Pericardium fibroblast (primary cell): ENCODE data around the gene SHC3. TPM values are rescaled to one million over a fixed set of nuclear protein-coding genes. Genes with fewer than 3 reads are reported as not detected.

ENCODE experiments used
- total RNA-seq: library from RNA; depleted of rRNA; stranded (reverse); fragments of >200 nt; gene quantifications from 2 replicates; pipeline ENCODE4 v1.2.3, GENCODE V29; 2015

SHC3 gene, protein sequence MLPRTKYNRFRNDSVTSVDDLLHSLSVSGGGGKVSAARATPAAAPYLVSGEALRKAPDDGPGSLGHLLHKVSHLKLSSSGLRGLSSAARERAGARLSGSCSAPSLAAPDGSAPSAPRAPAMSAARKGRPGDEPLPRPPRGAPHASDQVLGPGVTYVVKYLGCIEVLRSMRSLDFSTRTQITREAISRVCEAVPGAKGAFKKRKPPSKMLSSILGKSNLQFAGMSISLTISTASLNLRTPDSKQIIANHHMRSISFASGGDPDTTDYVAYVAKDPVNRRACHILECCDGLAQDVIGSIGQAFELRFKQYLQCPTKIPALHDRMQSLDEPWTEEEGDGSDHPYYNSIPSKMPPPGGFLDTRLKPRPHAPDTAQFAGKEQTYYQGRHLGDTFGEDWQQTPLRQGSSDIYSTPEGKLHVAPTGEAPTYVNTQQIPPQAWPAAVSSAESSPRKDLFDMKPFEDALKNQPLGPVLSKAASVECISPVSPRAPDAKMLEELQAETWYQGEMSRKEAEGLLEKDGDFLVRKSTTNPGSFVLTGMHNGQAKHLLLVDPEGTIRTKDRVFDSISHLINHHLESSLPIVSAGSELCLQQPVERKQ
- 4.4 and 10.1 TPM in 2 replicates for total RNA-seq

DNA sequence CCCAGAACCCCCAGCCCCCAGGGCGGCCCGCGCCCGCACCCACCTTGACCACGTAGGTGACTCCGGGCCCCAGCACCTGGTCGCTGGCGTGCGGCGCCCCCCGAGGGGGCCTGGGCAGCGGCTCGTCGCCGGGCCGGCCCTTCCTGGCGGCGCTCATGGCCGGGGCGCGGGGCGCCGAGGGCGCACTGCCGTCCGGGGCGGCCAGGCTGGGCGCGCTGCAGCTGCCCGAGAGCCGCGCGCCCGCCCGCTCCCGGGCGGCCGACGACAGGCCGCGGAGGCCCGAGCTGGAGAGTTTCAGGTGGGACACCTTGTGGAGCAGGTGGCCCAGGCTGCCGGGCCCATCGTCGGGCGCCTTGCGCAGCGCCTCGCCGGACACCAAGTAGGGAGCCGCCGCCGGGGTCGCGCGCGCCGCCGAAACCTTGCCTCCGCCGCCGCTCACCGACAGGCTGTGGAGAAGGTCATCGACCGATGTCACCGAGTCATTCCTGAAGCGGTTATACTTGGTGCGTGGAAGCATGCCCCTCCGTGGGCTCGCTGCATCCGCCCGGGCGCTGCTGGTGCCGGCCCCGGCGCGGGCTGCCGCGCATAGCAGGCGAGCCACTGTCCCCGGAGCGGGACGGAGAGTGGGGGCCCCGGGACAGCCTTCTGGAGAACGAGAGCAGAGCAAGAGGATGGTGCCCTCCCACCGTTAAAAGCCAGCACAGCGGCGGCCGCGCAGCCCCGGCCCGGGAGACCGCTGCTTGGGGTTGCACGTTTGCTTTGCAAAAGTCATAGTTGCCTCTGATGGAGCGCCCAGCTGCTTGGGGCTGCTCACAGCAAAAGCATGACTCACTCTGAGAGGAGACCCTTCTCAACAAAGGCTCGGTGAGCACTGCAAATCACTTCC lies at the start of gene SHC3:
SHC3 (minus strand) TSS at position 875 of the 886 bp plus-strand sequence; CDS start at position 517, 358 bp downstream.

GRCh38 chr9:88991066-88992034 lies 187.3 kb downstream of the SHC3 start, which contains the start of gene S1PR3:
Gene S1PR3, plus strand, starts transcription at chr9:88991468. Its CDS starts 9,733 bp downstream, at chr9:89001201.

Other genes starting within 250 kb of the SHC3 start
- gene S1PR3, start 187.3 kb downstream of the SHC3 start, total RNA-seq = 28.1 and 43.0 TPM in 2 replicates
- 62.0 and 71.1 TPM in 2 replicates for gene CKS2, start 132.4 kb upstream of the SHC3 start, total RNA-seq
- 10.8 and 13.3 TPM in 2 replicates for gene SECISBP2, start 139.7 kb upstream of the SHC3 start, total RNA-seq